NCI-H2227 treated with DMSO at 0.1 percent for 48 hours (cell line): ENCODE results near the gene SLC37A3.

Experiments used
- DNase-seq: peaks from one replicate; lab custom pipeline; 2025; lab: John Stamatoyannopoulos, UW

The SLC37A3 gene

GRCh38 chr7:140400381-140400780 is 2.1 kb upstream of the SLC37A3 start:
- DNase-seq: no peak

GRCh38 chr7:140398821-140399220 is 491 bp upstream of the SLC37A3 start:
- no peak for DNase-seq

- no peak for DNase-seq
These were observed 4.5 kb downstream of the SLC37A3 start for GRCh38 chr7:140393756-140394306.

GRCh38 chr7:140391634-140392033 is 6.7 kb downstream of the SLC37A3 start:
- no peak for DNase-seq

GRCh38 chr7:140390466-140391190 is 7.7 kb downstream of the SLC37A3 start:
- no peak for DNase-seq

GRCh38 chr7:140390034-140390433 is 8.3 kb downstream of the SLC37A3 start:
- DNase-seq: no peak

GRCh38 chr7:140389445-140389844 is 8.9 kb downstream of the SLC37A3 start:
- no peak for DNase-seq

GRCh38 chr7:140384894-140385545 is 13.3 kb downstream of the SLC37A3 start:
- no peak for DNase-seq

- peak; percentile 33 for DNase-seq
These were observed 14.2 kb downstream of the SLC37A3 start for GRCh38 chr7:140383954-140384713.

GRCh38 chr7:140375892-140376730 is 22.2 kb downstream of the SLC37A3 start:
- no peak for DNase-seq

- DNase-seq: no peak
These were observed 23.0 kb downstream of the SLC37A3 start for GRCh38 chr7:140375323-140375722.

GRCh38 chr7:140369294-140369693 is 29.0 kb downstream of the SLC37A3 start:
- DNase-seq: no peak

- DNase-seq: no peak
These were observed 30.8 kb downstream of the SLC37A3 start for GRCh38 chr7:140367528-140367927.

- peak; percentile 20 for DNase-seq
These were observed 33.5 kb downstream of the SLC37A3 start for GRCh38 chr7:140364819-140365218.

- no peak for DNase-seq
These were observed 37.6 kb downstream of the SLC37A3 start for GRCh38 chr7:140360697-140361229.

GRCh38 chr7:140358412-140359051 is 39.8 kb downstream of the SLC37A3 start:
- no peak for DNase-seq

- DNase-seq: no peak
These were observed 40.3 kb downstream of the SLC37A3 start for GRCh38 chr7:140358024-140358411.

- no peak for DNase-seq
These were observed 48.3 kb downstream of the SLC37A3 start for GRCh38 chr7:140350056-140350455.

GRCh38 chr7:140349144-140349771 is 49.1 kb downstream of the SLC37A3 start:
- no peak for DNase-seq

GRCh38 chr7:140348161-140348849 is 50.0 kb downstream of the SLC37A3 start:
- DNase-seq: no peak
